GM21447 (cell line): ENCODE data around the gene ZC3H6.

ENCODE experiments used
- ATAC-seq: cut with Tn5 transposase; IDR thresholded peaks from one replicate; pipeline ENCODE4 v1.9.1; 2021; ENCODE audit not compliant: unreplicated experiment

The ZC3H6 gene

GRCh38 chr2:112275311-112275886, at the start of gene ZC3H6:
Gene ZC3H6 (plus strand): TSS chr2:112275597. CDS start chr2:112275995, 398 bp downstream.
- ATAC-seq: peak; percentile 94

GRCh38 chr2:112229348-112229747, 46.0 kb upstream of the ZC3H6 start:
- no peak for ATAC-seq

- no peak for ATAC-seq
Measured at GRCh38 chr2:112230371-112230770, 45.0 kb upstream of the ZC3H6 start.

GRCh38 chr2:112239862-112240261, 35.5 kb upstream of the ZC3H6 start:
- no peak for ATAC-seq

GRCh38 chr2:112242384-112242783, 33.0 kb upstream of the ZC3H6 start:
- ATAC-seq: no peak

GRCh38 chr2:112243233-112243632, 32.2 kb upstream of the ZC3H6 start:
- no peak for ATAC-seq

GRCh38 chr2:112244854-112245253, 30.5 kb upstream of the ZC3H6 start:
- ATAC-seq: no peak

- no peak for ATAC-seq
Measured at GRCh38 chr2:112251271-112251670, 24.1 kb upstream of the ZC3H6 start.

GRCh38 chr2:112253261-112253815, 22.1 kb upstream of the ZC3H6 start:
- no peak for ATAC-seq

- ATAC-seq: peak; percentile 85
Measured at GRCh38 chr2:112254466-112255240, 20.7 kb upstream of the ZC3H6 start, which contains the start of gene ZC3H8. Gene ZC3H8 (minus strand): TSS chr2:112255042. CDS start chr2:112254981, 61 bp downstream.

- ATAC-seq: no peak
Measured at GRCh38 chr2:112255875-112256274, 19.5 kb upstream of the ZC3H6 start.

- no peak for ATAC-seq
Measured at GRCh38 chr2:112256654-112257053, 18.7 kb upstream of the ZC3H6 start.

- ATAC-seq: no peak
Measured at GRCh38 chr2:112257575-112257974, 17.8 kb upstream of the ZC3H6 start.

- peak; percentile 36 for ATAC-seq
Measured at GRCh38 chr2:112259509-112260294, 15.7 kb upstream of the ZC3H6 start.

GRCh38 chr2:112260295-112260625, 15.1 kb upstream of the ZC3H6 start:
- no peak for ATAC-seq

GRCh38 chr2:112262876-112263275, 12.5 kb upstream of the ZC3H6 start:
- no peak for ATAC-seq

GRCh38 chr2:112268547-112268946, 6.8 kb upstream of the ZC3H6 start:
- no peak for ATAC-seq

- ATAC-seq: no peak
Measured at GRCh38 chr2:112272669-112273068, 2.7 kb upstream of the ZC3H6 start.

- no peak for ATAC-seq
Measured at GRCh38 chr2:112273349-112273748, 2.0 kb upstream of the ZC3H6 start.

- ATAC-seq: peak; percentile 48
Measured at GRCh38 chr2:112275887-112276773, 733 bp downstream of the ZC3H6 start.

- ATAC-seq: no peak
Measured at GRCh38 chr2:112276954-112277353, 1.6 kb downstream of the ZC3H6 start.
